DMS79 (cell line): Measurements from ENCODE around the gene GAB1.
"Not testable (repeated sequence)": the region's sequence is repeated elsewhere in the genome, so short reads cannot be mapped to it uniquely, and the experiment has no call there.

Source experiments
- DNase-seq: peaks from one replicate; lab custom pipeline; 2025; lab: John Stamatoyannopoulos, UW

Gene GAB1

DNA sequence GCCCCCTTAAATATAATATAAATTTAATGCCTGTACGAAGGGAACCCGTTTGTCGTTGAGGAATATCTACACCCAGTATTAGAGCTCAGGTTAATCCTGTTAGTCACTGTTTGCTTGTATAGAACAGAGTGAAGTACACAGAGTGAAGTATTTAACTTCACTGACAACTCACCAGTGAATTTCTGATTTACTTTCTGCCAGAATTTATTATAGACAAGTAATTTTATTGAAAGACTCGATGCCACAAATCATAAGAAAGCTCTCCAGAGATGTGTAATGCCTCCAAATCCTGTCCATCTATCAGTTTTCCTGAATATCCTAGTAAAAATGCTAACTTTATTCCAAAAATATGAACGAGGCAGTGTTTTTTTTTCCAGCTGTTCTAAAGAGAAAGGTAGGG is 1.6 kb downstream of the GAB1 start:
- DNase-seq: no peak

DNA sequence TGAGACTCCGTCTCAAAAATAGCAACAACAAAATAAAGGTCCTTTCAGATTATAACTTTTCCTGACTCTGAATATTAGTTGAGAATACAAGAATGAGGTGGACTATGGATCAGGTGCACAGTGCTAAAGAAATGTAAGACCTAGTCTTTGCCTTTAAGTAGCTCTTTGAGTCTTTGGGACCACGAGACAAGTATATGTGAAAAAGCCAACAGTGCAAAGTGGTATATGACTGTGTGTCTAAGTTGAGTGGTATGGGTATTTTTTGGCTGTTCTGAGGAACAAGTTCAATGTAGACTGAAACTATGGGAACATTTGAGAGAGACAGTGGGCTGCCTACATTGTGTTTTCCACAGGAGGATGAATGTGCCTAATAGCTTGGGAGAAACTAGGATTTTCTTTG is 2.8 kb downstream of the GAB1 start:
- no peak for DNase-seq

DNA sequence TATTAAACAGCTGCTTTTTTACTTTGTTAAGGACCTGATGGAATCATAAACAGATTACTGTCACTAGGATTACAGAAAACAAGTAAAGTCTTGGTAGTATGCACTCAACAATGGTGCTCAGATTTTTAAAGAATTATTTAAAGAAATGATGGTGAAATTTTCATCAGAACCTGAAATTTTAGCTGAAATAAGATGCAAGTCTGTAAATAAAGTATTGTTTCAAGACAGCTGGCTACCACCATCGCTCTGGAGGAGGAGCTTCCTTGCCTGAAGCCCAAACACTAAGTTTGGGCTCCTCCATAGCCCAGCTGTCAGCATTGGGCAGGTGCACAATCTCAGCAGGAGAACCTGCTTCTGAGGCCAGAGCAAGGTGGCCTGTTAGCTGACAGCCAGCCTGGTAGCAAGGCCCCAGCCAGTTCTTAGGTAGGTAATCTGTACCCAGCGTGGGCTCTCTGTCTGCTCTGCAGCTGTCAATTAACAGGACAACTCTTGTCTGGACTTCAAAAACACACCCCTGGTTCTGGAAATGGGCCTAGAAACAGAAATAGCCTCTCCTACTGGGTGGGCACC is 4.6 kb downstream of the GAB1 start:
- no peak for DNase-seq

DNA sequence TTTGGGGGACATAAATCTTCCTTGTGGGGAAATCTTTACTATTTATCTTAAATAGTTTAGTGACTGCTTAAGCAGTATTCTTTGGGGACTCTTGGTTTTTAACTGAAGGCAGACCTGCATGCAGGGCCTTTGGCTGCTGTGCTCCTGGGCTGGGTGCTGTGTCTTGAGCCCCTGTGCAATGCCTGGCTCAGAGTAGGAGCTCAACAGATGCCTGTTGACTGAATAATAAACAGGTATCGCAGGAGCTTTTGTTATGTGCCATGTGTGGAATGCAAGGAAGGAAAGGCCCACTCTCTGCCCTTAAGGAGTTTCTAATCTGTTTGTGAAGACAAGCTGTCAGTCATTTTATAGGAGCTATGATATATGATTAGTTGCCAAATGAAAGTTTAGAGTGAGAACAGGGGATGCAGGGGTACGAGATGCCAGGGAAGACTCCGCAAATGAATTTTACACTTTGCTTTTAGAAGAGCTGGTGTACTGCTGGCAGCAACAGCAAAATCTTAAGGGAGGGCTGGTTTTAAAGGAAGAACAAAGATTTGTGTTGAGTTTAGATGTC is 6.7 kb downstream of the GAB1 start:
- DNase-seq: no peak

DNA sequence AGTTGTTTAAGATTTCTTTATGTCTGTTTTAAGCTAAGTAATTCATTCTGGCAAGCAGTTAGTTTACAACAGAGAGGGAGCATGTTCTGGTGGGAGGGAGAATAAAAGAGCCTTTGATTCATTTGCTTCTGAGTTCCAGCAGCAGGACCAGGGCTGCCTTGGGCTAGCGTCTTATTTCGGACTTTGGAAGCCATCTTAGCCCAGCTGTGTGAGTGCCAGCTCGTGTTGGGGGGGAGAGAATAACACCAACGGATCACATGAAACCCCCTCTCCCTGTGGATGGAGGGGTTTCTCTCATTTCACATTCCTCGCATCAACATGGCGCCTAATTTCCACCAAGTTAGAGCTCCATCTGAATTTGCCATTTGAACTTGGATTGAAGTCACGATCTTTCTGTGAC is 7.4 kb downstream of the GAB1 start:
- DNase-seq: no peak

DNA sequence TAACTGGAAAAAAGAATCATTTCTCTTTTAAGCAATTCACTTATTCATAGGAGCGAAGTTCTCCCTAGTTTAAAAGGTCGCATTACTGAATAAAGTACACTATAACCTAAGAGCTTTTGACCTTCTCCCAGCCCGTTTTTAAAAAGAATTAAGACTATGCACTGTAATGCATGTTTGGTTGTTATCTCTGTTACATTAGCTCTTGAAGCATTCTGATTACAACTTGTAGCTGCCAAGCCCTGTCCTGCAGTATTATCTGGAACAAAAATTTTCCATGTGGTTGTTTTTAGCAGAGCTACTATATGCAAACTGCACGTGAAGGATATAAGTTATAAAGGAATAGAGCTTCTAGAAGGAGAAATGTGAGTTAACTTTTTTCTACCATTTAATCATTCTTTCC is 8.1 kb downstream of the GAB1 start:
- no peak for DNase-seq

DNA sequence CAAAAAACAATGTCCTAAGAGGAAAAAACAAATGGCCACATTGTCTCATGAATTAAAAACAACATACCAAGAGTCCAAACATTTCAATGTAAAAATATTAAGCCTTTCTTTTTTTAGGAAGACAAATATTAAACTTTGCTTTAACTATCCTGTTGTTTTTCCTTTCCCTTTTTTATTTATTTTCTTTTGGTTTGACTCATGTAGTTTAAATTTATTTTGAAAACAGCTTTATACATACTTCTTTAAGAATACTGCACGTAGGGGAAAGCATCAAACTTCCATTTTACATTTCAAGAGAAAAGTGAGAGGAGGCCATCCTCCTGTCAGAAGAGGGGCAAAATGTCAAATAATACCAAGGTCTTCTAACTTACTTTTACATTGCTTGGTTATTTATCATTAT is 8.7 kb downstream of the GAB1 start:
- DNase-seq: no peak

DNA sequence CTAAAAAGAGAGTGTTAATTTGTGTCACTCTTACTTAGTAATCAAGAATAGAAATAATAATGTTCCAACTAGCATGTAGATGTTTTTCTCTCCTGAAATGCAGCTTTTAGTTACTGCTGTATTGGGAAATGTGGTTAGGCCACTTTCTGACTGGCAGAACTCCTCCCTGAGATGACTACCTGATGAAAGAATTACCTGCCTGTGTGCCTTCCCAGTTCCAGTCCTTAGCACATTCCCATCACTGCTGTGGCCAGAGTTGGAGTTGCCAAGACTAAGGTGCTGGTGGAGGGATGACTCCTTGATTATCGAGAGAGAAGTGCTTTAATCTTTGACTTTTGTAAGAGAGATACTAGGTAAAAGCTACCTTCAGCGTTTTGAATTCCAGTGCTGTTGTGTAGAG is 9.5 kb downstream of the GAB1 start:
- no peak for DNase-seq

DNA sequence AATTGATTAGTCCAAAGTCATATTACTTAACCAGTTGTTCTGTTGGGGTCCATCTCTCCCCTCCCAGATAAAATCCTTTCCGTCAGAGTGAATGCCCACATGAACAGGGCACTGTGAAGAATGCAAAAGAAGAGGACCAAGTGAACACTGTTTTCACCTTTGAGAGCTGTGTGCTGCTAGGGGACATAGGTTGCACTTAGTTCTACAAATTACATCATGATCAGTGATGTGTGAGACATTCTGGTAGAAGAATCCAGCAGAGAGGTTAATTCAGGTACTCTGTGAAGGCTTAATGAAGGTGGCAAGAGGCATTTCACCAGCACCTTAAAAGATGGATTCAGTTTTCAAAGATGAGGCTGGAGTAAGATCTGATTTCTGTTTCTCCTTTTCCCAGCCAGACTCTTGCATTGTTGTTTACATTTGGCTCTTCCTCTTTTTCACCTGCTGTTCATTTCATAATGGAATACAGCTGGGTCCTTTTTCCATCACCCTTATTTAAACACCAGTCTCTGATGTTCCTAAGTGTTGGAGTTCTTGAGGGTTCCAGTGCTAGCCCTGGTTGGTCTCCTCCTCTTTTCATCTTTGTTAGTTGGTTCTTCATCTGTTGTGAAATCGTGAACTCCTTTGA is 10.9 kb downstream of the GAB1 start:
- DNase-seq: no peak

DNA sequence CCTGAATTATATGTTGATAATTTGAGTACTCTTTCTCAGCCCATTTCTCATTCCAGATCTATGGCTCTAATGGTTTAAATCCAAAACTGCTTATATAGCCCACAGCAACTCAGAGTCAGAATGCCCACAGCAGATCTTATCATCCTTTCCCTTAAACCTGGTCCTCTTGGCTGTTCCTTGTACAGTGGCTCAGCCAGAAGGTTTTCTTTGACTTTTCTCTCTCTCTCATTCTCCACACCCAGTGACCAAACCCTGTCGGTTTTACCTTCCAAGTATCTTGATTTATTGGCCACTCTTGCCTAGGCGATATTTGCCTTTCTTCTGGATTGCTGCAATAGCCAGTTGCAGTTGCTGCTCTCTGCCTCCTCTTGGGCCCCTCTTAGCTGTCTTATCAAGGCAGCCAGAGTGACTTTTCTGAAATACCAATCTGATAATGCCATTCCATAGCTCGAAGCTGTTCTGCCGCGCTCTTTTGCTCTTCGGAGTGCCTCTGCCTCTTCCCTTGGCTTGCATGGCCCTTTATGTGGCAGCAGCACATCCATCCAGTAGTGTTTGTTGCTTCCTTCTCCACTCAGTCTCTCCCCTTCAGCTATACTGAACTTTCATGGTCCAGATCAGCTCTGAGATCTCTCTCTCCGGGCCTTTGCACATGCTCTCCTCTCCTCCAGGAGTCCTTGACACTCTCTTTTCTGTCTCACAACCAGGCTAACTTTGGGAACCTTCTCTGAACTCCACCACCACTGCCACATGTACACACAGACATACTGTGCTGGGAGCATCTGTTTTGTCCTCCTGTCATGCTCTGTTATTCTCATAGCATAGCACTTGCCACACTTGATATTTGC is 11.8 kb downstream of the GAB1 start:
- no peak for DNase-seq

DNA sequence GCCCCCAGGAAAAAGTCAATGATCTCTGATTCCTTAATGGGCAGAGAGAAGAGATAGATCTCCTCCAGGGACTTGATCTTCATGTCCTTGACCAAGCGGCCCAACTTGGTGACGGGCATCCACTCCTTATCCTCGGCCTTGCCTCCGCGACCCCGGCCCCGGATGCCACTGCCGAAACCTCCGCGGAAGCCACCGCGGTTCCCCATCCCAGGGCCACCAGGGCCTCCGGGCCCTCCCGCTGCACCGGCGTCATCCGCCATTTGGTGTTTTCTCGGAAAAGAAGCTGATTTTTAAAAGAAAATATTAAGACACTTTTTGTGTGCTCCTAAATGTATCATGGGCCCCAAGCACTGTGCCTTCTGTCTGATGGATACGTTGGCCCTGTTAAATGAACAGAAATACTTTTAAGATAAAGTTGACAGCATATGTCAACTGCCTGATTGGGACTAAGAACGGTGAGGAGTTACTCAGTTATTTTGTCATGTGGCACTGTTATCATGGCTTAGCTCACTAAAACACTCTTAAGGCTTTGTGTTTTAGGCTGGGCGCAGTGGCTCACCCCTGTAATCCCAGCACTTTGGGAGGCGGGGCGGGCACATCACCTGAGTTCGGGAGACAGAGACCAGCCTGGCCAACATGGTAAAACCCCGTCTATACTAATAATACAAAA is 13.3 kb downstream of the GAB1 start:
- not testable (repeated sequence) for DNase-seq

DNA sequence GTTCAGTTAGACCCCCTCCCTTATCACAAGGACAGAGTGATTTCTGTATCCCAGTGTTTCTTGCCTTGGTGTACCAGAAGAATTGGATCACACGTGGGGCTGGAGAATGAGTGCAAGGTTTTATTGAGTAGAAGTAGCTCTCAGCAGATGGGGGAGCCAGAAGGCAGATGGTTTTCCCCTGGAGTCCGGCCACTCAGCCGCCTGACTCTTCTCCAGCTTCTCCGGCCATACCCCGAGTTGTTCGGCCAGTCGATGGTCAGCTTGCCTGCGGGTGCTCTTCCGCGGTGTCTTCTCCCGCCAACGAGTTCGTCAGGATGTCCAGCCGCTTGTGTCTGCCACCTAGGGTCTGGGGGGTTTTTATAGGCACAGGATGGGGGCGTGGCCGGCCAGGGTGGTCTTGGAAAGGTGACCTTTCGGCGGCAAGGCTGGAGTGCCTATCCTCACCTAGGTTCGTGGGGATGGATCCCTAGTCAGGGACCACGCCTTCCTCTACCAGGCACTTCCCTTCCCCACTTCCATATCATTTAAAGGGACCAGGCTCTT is 14.5 kb downstream of the GAB1 start:
- no peak for DNase-seq

DNA sequence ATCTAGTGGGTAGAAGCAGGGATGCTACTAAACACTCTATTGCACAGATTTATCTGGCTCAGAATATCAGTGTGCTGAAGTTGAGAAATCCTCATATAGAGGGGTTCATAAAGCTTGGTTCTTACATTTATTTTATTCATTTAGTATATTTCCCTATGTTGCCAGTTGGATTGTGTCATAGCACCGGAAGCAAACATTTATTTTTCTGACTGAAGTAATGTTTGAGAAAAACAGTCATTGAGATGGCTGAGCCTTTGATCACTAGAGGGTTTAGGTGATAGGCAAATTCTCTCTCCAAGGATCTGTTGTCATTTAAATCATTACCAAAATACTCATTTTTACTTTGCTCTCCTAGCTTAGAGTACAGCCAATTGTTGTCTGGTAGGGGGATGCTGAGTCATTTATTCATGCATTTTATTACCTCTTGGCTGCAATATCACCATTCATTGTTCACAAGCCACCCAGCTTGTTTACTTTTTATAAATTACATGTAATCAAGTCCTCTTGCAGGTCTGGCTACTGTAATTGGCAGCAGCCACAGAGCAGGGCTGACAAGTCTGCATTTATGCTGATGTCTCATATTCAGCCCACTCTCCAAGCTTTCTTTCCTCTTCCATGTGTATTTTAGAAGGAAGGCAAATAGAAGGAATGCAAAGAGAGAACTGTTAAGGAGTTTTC is 15.2 kb downstream of the GAB1 start:
- DNase-seq: no peak

DNA sequence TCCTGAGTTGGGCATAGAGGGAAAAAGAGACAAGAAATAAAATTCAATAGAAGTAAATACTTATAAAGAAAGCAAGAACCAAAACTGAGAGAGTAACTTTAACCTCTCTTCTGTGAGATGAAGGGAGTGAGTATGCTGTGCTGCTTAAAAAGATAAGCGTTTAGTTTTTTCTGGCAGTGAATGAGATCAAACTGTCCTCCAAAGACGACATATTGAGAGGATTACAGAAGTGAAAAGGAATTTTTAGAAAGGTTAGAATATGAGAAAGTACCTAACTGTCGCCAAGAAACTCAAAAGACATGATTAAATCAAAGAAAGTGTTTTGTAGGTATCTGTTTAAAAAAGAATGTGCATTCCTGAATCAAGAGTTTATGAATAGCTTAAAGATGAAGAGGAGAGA is 16.0 kb downstream of the GAB1 start:
- no peak for DNase-seq

DNA sequence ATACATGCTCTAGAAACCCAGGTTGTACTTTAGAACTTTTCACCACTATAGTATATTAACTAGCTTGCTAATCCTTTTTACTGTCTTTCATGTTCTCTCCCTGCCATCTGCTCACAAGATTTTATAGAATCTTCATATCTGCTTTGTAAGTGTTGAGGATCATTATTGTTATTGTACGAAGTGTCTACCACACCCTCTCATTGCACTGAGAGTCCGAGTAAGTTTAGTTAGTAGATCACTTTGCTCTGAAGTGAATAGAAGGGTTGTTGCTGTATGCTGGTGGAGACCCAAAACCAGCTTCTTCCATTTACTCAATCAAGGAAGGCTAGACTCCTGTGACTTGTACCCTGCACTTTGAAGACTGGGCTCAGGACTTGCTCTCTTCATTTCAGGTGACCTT is 17.1 kb downstream of the GAB1 start:
- no peak for DNase-seq

DNA sequence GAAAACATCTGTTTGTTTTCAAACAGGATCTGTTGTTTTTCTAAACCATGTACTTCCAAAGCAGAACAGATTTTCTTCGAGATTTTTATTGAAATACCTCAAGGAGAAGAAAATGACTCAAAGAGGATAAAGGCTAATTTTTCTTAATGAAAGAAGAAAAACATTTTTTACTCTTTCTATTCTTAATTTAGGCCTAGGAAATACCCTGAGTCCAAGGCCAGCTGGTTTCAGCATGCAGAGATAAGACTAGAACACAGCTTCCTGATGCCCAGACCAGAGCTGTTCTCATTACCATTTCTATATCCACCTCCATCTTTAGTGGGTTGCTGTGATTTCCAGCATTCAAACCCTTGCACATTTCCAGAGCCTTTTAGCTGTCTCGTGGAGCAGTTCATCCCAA is 18.3 kb downstream of the GAB1 start:
- DNase-seq: no peak

DNA sequence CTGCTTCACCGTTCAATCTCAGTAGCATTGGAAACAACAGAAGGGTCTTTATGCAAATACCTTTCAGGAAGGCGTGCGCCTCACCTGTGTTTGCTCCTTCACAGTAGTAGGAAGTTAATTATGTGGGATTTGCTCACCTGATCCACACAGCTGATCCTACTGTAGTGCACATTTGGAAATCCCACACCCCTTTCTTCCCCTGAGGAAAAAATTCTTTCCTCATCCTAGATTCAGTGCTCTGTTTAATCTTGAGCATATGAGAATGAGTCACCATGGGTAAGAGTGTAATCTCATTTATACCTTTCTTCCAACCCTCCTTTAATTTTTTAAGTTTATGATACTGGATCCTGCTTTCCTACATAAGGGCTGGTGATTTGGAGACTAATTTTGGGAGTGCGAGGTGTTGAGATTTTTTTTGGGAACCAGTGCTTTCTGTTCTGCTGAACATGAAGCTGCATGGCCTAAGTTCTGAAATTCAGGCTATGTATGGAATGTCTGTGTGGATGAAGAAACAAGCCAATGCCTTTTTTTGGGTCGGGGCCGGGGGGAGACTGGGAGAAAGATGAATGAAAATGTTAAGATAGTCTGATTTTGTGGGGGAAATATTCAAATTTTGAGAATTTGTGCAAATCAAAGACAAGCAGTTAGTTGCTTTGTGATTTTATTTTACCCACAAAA is 19.0 kb downstream of the GAB1 start:
- no peak for DNase-seq

DNA sequence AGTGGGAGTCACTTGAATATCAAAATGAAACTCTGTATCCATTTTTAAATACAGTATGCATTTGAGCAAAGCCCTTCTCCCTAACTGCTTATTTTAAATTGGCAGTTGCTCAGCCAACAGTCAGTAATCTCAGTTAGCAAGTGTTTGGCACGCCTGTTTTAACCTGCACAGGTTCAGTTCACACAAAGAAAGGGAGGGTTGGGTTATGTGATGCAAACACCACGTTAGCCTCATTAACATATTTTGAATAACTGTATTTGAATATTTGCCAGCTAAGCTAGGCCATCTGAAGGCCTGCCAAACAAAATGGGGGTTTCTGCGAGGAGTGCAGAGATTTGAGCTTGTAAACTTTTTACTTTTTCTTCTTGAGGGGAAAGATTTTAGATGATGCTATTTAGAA is 19.8 kb downstream of the GAB1 start:
- no peak for DNase-seq

DNA sequence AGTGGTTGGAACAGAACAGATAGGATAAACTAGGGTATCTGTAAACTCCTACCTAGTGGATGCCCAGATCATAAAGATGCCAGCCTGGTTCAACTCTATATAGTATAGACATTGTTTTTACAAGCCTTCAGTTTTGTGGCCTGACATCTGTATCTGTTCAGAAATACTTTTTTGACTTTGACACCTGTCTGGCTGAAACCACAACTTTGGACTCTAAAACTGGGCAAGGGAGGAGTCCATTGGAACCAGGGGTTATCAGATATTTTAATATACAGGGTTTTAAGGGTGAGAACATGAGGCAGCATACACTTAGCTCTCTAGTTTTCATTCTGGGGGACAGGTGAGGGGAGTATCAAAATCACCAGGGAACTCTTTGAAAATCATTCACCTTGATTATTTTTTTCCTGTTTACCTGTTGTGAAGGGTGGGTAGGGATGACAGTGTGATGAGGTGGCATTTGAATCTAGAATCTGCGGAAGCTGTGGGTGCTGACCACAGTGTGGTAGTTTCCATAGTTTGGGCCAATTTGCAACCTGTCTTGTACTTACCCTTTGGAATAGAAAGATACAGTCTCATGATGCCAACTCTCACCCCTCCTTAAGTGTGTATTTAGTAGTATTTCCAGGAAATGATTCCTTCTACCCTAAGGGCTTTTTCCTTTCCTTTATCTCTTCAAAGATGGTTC is 20.6 kb downstream of the GAB1 start:
- no peak for DNase-seq

DNA sequence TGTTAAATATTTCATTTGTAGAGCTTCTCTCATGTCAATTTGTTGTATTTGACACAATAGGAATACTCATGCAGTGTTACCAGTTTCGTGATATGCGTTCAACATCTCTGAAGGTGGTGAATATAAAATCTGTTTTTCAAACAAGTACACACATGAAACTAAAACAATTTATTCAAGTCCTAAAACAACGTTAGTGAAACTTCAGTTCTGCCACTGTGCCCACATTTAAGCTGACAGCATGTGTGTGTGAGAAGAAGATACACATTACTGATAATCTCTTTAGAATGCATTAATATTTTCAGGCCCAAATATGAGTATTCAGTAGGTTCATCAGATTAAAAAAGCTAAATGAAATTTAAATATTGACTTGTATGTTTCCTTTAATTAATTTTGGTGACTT is 21.7 kb downstream of the GAB1 start:
- DNase-seq: no peak
